HCT116 (cell line): ENCODE measurements around the gene P2RY14. TPM values are rescaled to one million over a fixed set of nuclear protein-coding genes. Genes with fewer than 3 reads are reported as not detected.

Experiments
- ATAC-seq: fragments of 200-7000 bp; cut with Tn5 transposase; 2 replicates; pipeline ENCODE4 v1.9.1; 2020; ENCODE audit warnings: mild to moderate bottlenecking, moderate library complexity
- BruUV-seq: library from RNA; stranded (reverse); fragments of 400-500 nt; replicated peaks from 2 replicates; lab custom pipeline; 2021; lab: Mats Ljungman, UMichigan
- CTCF ChIA-PET: fragments of 300-600 bp; sonication (Branson Sonifier 250); formaldehyde crosslinking; loops from one replicate; lab custom pipeline; 2021; ENCODE audit warnings: antibody characterized with exemption; lab: Charles Lee
- POLR2A ChIA-PET: fragments of 300-600, 350-600 bp; sonication (Branson Sonifier 250); formaldehyde crosslinking; loops from one replicate; lab custom pipeline; 2021; ENCODE audit warnings: antibody characterized with exemption; lab: Charles Lee
- RAD21 ChIA-PET, 2 experiments: fragments of 300-600 bp; sonication (Branson Sonifier 250); formaldehyde crosslinking; loops; one replicate each; lab custom pipeline; 2023; ENCODE audit warnings: low total read pairs in 2 of 2; ENCODE audit not compliant: uncharacterized antibody in 2 of 2, unreplicated experiment in 2 of 2, low non-redundant PET in 1 of 2; lab: Charles Lee
- DNase-seq: peaks from one replicate; pipeline ENCODE4 v3.0.0-alpha.2; 2010; ENCODE audit warnings: low read depth, low spot score
- H2AFZ ChIP-seq: fragments of 200-600 bp; shearing (Covaris generic), sonication (generic); 2 replicates; pipeline ENCODE4 v1.6.1; 2017; ENCODE audit warnings: low read depth, mixed run types, mixed read lengths, antibody characterized with exemption, low read length; ENCODE audit not compliant: poor library complexity, severe bottlenecking
- H3K27ac ChIP-seq: 2 replicates; pipeline ENCODE4 v1.5.1; 2012; ENCODE audit warnings: low read depth, low read length
- H3K27me3 ChIP-seq: fragments of 200-600 bp; sonication (generic); 2 replicates; pipeline ENCODE4 v1.6.1; 2016; ENCODE audit warnings: mixed run types, low read length, mixed read lengths; ENCODE audit not compliant: insufficient read depth
- H3K36me3 ChIP-seq, 2 experiments: fragments of 200-500 bp in 1 of 2; fragments of 200-600 bp in 1 of 2; sonication (Bioruptor generic) in 1 of 2; sonication (generic) in 1 of 2; 2 replicates each; pipeline versions ENCODE4 v1.5.1 to v1.6.1; 2014 to 2016; ENCODE audit warnings: low read length in 2 of 2, inconsistent platforms in 1 of 2, mixed read lengths in 1 of 2, mixed run types in 1 of 2; ENCODE audit not compliant: insufficient read depth in 2 of 2, control insufficient read depth in 1 of 2
- H3K4me1 ChIP-seq, 2 experiments: fragments of 200-600 bp in 1 of 2; sonication (generic) in 1 of 2; 2 replicates each; pipeline versions ENCODE4 v1.5.1 to v1.6.1; 2012 to 2017; ENCODE audit warnings: low read length in 2 of 2, inconsistent platforms in 1 of 2, mild to moderate bottlenecking in 1 of 2, mixed read lengths in 1 of 2, mixed run types in 1 of 2, moderate library complexity in 1 of 2; ENCODE audit not compliant: insufficient read depth in 2 of 2, control insufficient read depth in 1 of 2
- H3K4me2 ChIP-seq: fragments of 200-600 bp; sonication (generic); 2 replicates; pipeline ENCODE4 v1.6.1; 2017; ENCODE audit warnings: mixed run types, low read length, mixed read lengths
- H3K4me3 ChIP-seq, 2 experiments: fragments of 200-600 bp in 1 of 2; sonication (generic) in 1 of 2; replicated peaks in 1 of 2; 2 replicates each; pipeline ENCODE4 v1.5.1; 2011 to 2016; ENCODE audit warnings: low read length in 2 of 2, control low read depth in 1 of 2, low read depth in 1 of 2, mild to moderate bottlenecking in 1 of 2, mixed read lengths in 1 of 2, mixed run types in 1 of 2
- H3K79me2 ChIP-seq: fragments of 200-600 bp; sonication (generic); 2 replicates; pipeline ENCODE4 v1.6.1; 2017; ENCODE audit warnings: mild to moderate bottlenecking, mixed run types, low read length, moderate library complexity, mixed read lengths; ENCODE audit not compliant: insufficient read depth
- H3K9ac ChIP-seq: fragments of 200-600 bp; sonication (generic); 2 replicates; pipeline ENCODE4 v1.6.1; 2016; ENCODE audit warnings: low read length, mixed read lengths
- H3K9me2 ChIP-seq: fragments of 200-600 bp; sonication (generic), shearing (Covaris generic); 2 replicates; pipeline ENCODE4 v1.6.1; 2017; ENCODE audit warnings: mixed run types, mild to moderate bottlenecking, moderate library complexity; ENCODE audit not compliant: insufficient read depth
- H3K9me3 ChIP-seq, 2 experiments: fragments of 200-500 bp in 1 of 2; fragments of 200-600 bp in 1 of 2; sonication (Bioruptor generic) in 1 of 2; sonication (generic) in 1 of 2; 2 replicates each; pipeline ENCODE4 v1.6.1; 2014 to 2017; ENCODE audit warnings: low read length in 2 of 2, mixed read lengths in 2 of 2, inconsistent platforms in 1 of 2, low read depth in 1 of 2, mild to moderate bottlenecking in 1 of 2, mixed run types in 1 of 2, moderate library complexity in 1 of 2; ENCODE audit not compliant: control insufficient read depth in 1 of 2, insufficient read depth in 1 of 2
- H4K20me1 ChIP-seq: fragments of 200-600 bp; sonication (generic), shearing (Covaris generic); 2 replicates; pipeline ENCODE4 v1.6.1; 2017; ENCODE audit warnings: mixed run types, mild to moderate bottlenecking, moderate library complexity; ENCODE audit not compliant: insufficient read depth
- FOSL1 ChIP-seq: IDR thresholded peaks from 2 replicates; pipeline ENCODE4 v1.6.1; 2012; ENCODE audit warnings: low read depth
- POLR2AphosphoS5 ChIP-seq: IDR thresholded peaks from 2 replicates; pipeline ENCODE4 v1.6.1; 2011; ENCODE audit warnings: mild to moderate bottlenecking, low read depth, low read length, moderate library complexity
- RAD21 ChIP-seq: IDR thresholded peaks from 2 replicates; pipeline ENCODE4 v1.6.1; 2012; ENCODE audit warnings: low read depth, mild to moderate bottlenecking
- ZFX ChIP-seq: fragments of 450-650 bp; IDR thresholded peaks from 2 replicates; pipeline ENCODE4 v1.6.1; 2017
- intact Hi-C: fragments of 100-400 bp; cut with micrococcal nuclease; formaldehyde crosslinking; loops from 2 replicates; pipeline ENCODE4 v1.10.0; 2022
- total RNA-seq: library from RNA; stranded (reverse); gene quantifications from one replicate; pipeline ENCODE4 v1.2.1, GENCODE V29; 2021; ENCODE audit not compliant: unreplicated experiment
- TF ChIP-seq, protein P1 (sequence below): IDR thresholded peaks from 2 replicates; pipeline ENCODE4 v1.6.1; 2012; ENCODE audit warnings: low read depth
- TF ChIP-seq, protein P2 (sequence below), 3 experiments: fragments of 200-600 bp in 1 of 3; sonication (generic) in 1 of 3; IDR thresholded peaks in 2 of 3; conservative IDR thresholded peaks in 1 of 3; 2 replicates each; pipeline ENCODE4 v1.5.1; 2012 to 2017; ENCODE audit warnings: low read depth in 2 of 3, low read length in 2 of 3, antibody characterized with exemption in 1 of 3, borderline replicate concordance in 1 of 3, control low read depth in 1 of 3, mild to moderate bottlenecking in 1 of 3, mixed read lengths in 1 of 3, mixed run types in 1 of 3, moderate library complexity in 1 of 3; ENCODE audit not compliant: insufficient read depth in 1 of 3

The P2RY14 gene
- total RNA-seq, 1 experiment from 2014 or later, result not detected

DNA sequence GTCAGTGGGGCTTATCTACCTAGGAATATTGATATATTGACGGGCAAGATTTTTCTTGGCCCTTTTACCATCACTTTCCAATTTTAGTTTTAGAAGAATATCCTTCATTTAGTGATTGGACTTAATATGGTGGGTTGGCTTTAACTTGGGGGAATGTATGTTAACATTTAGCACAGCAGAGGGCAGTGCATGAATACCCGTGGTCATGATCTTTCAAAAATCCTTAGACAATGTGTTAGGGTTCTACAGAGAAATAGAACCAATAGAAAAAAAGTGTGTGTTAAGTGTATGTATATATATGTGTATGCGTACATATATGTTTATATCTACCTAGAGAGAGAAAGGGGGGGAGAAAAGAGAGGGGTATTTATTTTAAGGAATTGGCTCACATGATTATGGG, 112.2 kb downstream of the P2RY14 start:
- ATAC-seq (no peak), DNase-seq (no peak)
- Histone ChIP-seq H2AFZ (no peak overlapping the region), H3K36me3 (no peaks in the 10 kb centered on the region), H3K4me3 (no peak overlapping the region), H4K20me1 (no peaks in the 10 kb centered on the region), H3K4me2 (no peak overlapping the region), H3K9me2 (no peaks in the 10 kb centered on the region), H3K27me3 (no peaks in the 10 kb centered on the region), H3K9me3 (no peaks in the 10 kb centered on the region), H3K4me1 (no peaks in the 10 kb centered on the region), H3K27ac (no peak overlapping the region), H3K79me2 (no peaks in the 10 kb centered on the region), H3K9ac (no peak overlapping the region)
- ChIA-PET RAD21 (no interaction called here), CTCF (no interaction called here), POLR2A (no interaction called here)
- intact Hi-C loops, result loop anchor here (5.0 kb wide), 2 partner anchors 671 to 751 kb away; no protein-coding TSS in a partner anchor
- BruUV-seq, result no TSS peak
- TF ChIP-seq FOSL1, result no peak
- TF ChIP-seq POLR2AphosphoS5, result no peak
- peak; percentile 17; the same call in 1 of the 2 replicates for TF ChIP-seq RAD21
- TF ChIP-seq, protein P1, sequence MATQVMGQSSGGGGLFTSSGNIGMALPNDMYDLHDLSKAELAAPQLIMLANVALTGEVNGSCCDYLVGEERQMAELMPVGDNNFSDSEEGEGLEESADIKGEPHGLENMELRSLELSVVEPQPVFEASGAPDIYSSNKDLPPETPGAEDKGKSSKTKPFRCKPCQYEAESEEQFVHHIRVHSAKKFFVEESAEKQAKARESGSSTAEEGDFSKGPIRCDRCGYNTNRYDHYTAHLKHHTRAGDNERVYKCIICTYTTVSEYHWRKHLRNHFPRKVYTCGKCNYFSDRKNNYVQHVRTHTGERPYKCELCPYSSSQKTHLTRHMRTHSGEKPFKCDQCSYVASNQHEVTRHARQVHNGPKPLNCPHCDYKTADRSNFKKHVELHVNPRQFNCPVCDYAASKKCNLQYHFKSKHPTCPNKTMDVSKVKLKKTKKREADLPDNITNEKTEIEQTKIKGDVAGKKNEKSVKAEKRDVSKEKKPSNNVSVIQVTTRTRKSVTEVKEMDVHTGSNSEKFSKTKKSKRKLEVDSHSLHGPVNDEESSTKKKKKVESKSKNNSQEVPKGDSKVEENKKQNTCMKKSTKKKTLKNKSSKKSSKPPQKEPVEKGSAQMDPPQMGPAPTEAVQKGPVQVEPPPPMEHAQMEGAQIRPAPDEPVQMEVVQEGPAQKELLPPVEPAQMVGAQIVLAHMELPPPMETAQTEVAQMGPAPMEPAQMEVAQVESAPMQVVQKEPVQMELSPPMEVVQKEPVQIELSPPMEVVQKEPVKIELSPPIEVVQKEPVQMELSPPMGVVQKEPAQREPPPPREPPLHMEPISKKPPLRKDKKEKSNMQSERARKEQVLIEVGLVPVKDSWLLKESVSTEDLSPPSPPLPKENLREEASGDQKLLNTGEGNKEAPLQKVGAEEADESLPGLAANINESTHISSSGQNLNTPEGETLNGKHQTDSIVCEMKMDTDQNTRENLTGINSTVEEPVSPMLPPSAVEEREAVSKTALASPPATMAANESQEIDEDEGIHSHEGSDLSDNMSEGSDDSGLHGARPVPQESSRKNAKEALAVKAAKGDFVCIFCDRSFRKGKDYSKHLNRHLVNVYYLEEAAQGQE, result no peak
- TF ChIP-seq ZFX, result no peak
- TF ChIP-seq, protein P2, sequence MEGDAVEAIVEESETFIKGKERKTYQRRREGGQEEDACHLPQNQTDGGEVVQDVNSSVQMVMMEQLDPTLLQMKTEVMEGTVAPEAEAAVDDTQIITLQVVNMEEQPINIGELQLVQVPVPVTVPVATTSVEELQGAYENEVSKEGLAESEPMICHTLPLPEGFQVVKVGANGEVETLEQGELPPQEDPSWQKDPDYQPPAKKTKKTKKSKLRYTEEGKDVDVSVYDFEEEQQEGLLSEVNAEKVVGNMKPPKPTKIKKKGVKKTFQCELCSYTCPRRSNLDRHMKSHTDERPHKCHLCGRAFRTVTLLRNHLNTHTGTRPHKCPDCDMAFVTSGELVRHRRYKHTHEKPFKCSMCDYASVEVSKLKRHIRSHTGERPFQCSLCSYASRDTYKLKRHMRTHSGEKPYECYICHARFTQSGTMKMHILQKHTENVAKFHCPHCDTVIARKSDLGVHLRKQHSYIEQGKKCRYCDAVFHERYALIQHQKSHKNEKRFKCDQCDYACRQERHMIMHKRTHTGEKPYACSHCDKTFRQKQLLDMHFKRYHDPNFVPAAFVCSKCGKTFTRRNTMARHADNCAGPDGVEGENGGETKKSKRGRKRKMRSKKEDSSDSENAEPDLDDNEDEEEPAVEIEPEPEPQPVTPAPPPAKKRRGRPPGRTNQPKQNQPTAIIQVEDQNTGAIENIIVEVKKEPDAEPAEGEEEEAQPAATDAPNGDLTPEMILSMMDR (IDR thresholded peaks at IDR 0.05 in 2 of 3, conservative IDR thresholded peaks at IDR 0.05 in 1 of 3; ENCODE audit: borderline replicate concordance in 1 of 3, insufficient read depth in 1 of 3, low read depth in 2 of 3, low read length in 2 of 3), result peak in 1 of 3 experiments; percentile 26; a peak in 1 of 6 replicates
